Keratinocyte (primary cell): Measurements from ENCODE around the gene CYP19A1. TPM values are rescaled to one million over a fixed set of nuclear protein-coding genes. Genes with fewer than 3 reads are reported as not detected.

Source experiments
- DNase-seq: peaks from one replicate; pipeline ENCODE4 v3.0.0-alpha.2; 2011; ENCODE audit warnings: low read depth, missing footprints, low spot score
- FAIRE-seq: peaks from 2 replicates; lab custom pipeline; 2011; peaks lifted over from hg19 to GRCh38; lab: Jason Lieb, UNC
- H2AFZ ChIP-seq: 2 replicates; pipeline ENCODE4 v1.6.0; 2012; ENCODE audit warnings: low read length, control low read depth, inconsistent platforms; ENCODE audit not compliant: control insufficient read depth
- H3K27ac ChIP-seq: 2 replicates; pipeline ENCODE4 v1.5.1; 2011; ENCODE audit warnings: low read length; ENCODE audit not compliant: control insufficient read depth, insufficient read depth
- H3K27me3 ChIP-seq: 3 replicates; pipeline ENCODE4 v1.6.0; 2011; ENCODE audit warnings: low read length; ENCODE audit not compliant: control insufficient read depth, insufficient read depth; ENCODE audit errors: extremely low read depth
- H3K36me3 ChIP-seq, 2 experiments: 2 replicates in 1 of 2; 3 replicates in 1 of 2; pipeline ENCODE4 v1.5.1; 2011; ENCODE audit warnings: low read length in 2 of 2, mild to moderate bottlenecking in 1 of 2; ENCODE audit not compliant: control insufficient read depth in 2 of 2, insufficient read depth in 2 of 2; ENCODE audit errors: extremely low read depth in 1 of 2
- H3K4me1 ChIP-seq: 3 replicates; pipeline ENCODE4 v1.5.1; 2011; ENCODE audit warnings: low read length; ENCODE audit not compliant: control insufficient read depth, insufficient read depth; ENCODE audit errors: extremely low read depth
- H3K4me2 ChIP-seq: 3 replicates; pipeline ENCODE4 v1.6.0; 2011; ENCODE audit warnings: low read depth, low read length; ENCODE audit not compliant: control insufficient read depth, insufficient read depth; ENCODE audit errors: extremely low read depth
- H3K4me3 ChIP-seq, 3 experiments: fragments of 200-600 bp in 1 of 3; sonication (generic) in 1 of 3; 2 replicates in 2 of 3; 3 replicates in 1 of 3; pipeline ENCODE4 v1.5.1; 2011 to 2016; ENCODE audit warnings: low read length in 3 of 3, mild to moderate bottlenecking in 3 of 3, control low read depth in 2 of 3, inconsistent platforms in 1 of 3, low read depth in 1 of 3, mixed read lengths in 1 of 3, mixed run types in 1 of 3, moderate library complexity in 1 of 3; ENCODE audit not compliant: control insufficient read depth in 2 of 3, insufficient read depth in 2 of 3; ENCODE audit errors: extremely low read depth in 1 of 3
- H3K79me2 ChIP-seq: 2 replicates; pipeline ENCODE4 v1.6.0; 2012; ENCODE audit warnings: low read length; ENCODE audit not compliant: control insufficient read depth, insufficient read depth
- H3K9ac ChIP-seq: 3 replicates; pipeline ENCODE4 v1.6.0; 2011; ENCODE audit warnings: low read length; ENCODE audit not compliant: control insufficient read depth, insufficient read depth; ENCODE audit errors: extremely low read depth
- H3K9me1 ChIP-seq: 3 replicates; pipeline ENCODE4 v1.6.0; 2011; ENCODE audit warnings: low read length; ENCODE audit not compliant: control insufficient read depth, insufficient read depth; ENCODE audit errors: extremely low read depth
- H3K9me3 ChIP-seq: 2 replicates; pipeline ENCODE4 v1.5.1; 2012; ENCODE audit warnings: low read depth, low read length; ENCODE audit not compliant: control insufficient read depth
- H4K20me1 ChIP-seq: 3 replicates; pipeline ENCODE4 v1.6.0; 2011; ENCODE audit warnings: low read length; ENCODE audit not compliant: control insufficient read depth, insufficient read depth; ENCODE audit errors: extremely low read depth
- CTCF ChIP-seq, 3 experiments: IDR thresholded peaks in 1 of 3; conservative IDR thresholded peaks in 1 of 3; optimal IDR thresholded peaks in 1 of 3; 2 replicates in 2 of 3; 3 replicates in 1 of 3; pipeline versions ENCODE3 to v1.5.1; 2011; ENCODE audit warnings: low read length in 3 of 3, mild to moderate bottlenecking in 3 of 3, moderate library complexity in 2 of 3, control low read depth in 1 of 3, inconsistent platforms in 1 of 3; ENCODE audit not compliant: insufficient read depth in 2 of 3; ENCODE audit errors: extremely low read depth in 1 of 3
- EZH2 ChIP-seq: IDR thresholded peaks from one replicate; pipeline ENCODE4 v1.6.1; 2012; ENCODE audit warnings: inconsistent platforms, mild to moderate bottlenecking, low read length, moderate library complexity
- dilution Hi-C: fragments of 300-500 bp; cut with MboI; formaldehyde crosslinking; loops from one replicate; pipeline ENCODE4 v1.7.0; 2020; ENCODE audit warnings: low sequenced_read_pairs; ENCODE audit not compliant: extremely low pct_ligation_motif_present
- polyA plus RNA-seq, 5 experiments: library from polyadenylated mRNA; depleted of rRNA in 3 of 5; stranded (reverse) in 3 of 5; stranded (forward) in 1 of 5; unstranded in 1 of 5; fragments of >200 nt; gene quantifications; 1 replicate in 1 of 5; 2 replicates in 3 of 5; 3 replicates in 1 of 5; pipeline versions ENCODE4 v1.2.1 to v1.2.3, GENCODE V29; 2011 to 2012; ENCODE audit warnings: missing spikeins in 2 of 5, low read depth in 1 of 5, low replicate concordance in 1 of 5

Gene CYP19A1
- polyA plus RNA-seq, 1 donor (not counting 4 experiments of a cell fraction or from before 2014, with no cell fraction given) = not detected

- Histone ChIP-seq H2AFZ (no peak overlapping the region), H3K36me3 (no peaks in the 10 kb centered on the region), H3K27me3 (no peaks in the 10 kb centered on the region), H4K20me1 (no peaks in the 10 kb centered on the region), H3K4me2 (no peak overlapping the region), H3K79me2 (no peaks in the 10 kb centered on the region), H3K9ac (no peak overlapping the region), H3K4me3 (no peak overlapping the region), H3K9me1 (no peaks in the 10 kb centered on the region), H3K27ac (no peak overlapping the region), H3K4me1 (peaks cover 9% of the 10 kb centered on the region), H3K9me3 (no peaks in the 10 kb centered on the region)
- no peak for DNase-seq
- no peak for FAIRE-seq
- dilution Hi-C loops = no loop called here
- no peak for TF ChIP-seq EZH2
- no peak for TF ChIP-seq CTCF (optimal IDR thresholded peaks at IDR 0.05 in 1 of 3, IDR thresholded peaks at IDR 0.05 in 1 of 3, conservative IDR thresholded peaks at IDR 0.05 in 1 of 3; ENCODE audit: extremely low read depth in 1 of 3, insufficient read depth in 2 of 3, low read length in 3 of 3)
These were observed 111.7 kb downstream of the CYP19A1 start for GRCh38 chr15:51226576-51227210.

GRCh38 chr15:51224428-51224827 lies 114.0 kb downstream of the CYP19A1 start:
- H3K9ac ChIP-seq = no peak overlapping the region
- H3K27me3 ChIP-seq = no peaks in the 10 kb centered on the region
- FAIRE-seq (no peak), DNase-seq (no peak)
- TF ChIP-seq CTCF (optimal IDR thresholded peaks at IDR 0.05 in 1 of 3, IDR thresholded peaks at IDR 0.05 in 1 of 3, conservative IDR thresholded peaks at IDR 0.05 in 1 of 3; ENCODE audit: extremely low read depth in 1 of 3, insufficient read depth in 2 of 3, low read length in 3 of 3) = no peak
- TF ChIP-seq EZH2 = no peak
- no peaks in the 10 kb centered on the region for H4K20me1 ChIP-seq
- H3K9me1 ChIP-seq = no peaks in the 10 kb centered on the region
- dilution Hi-C loops = no loop called here
- H2AFZ ChIP-seq = no peak overlapping the region
- no peaks in the 10 kb centered on the region for H3K36me3 ChIP-seq
- no peak overlapping the region for H3K4me3 ChIP-seq
- H3K9me3 ChIP-seq = no peaks in the 10 kb centered on the region
- H3K4me2 ChIP-seq = no peak overlapping the region
- no peaks in the 10 kb centered on the region for H3K79me2 ChIP-seq
- peaks cover 9% of the 10 kb centered on the region for H3K4me1 ChIP-seq
- no peak overlapping the region for H3K27ac ChIP-seq
